ENCODE measurements around the gene OTC.

Gene OTC

DNA sequence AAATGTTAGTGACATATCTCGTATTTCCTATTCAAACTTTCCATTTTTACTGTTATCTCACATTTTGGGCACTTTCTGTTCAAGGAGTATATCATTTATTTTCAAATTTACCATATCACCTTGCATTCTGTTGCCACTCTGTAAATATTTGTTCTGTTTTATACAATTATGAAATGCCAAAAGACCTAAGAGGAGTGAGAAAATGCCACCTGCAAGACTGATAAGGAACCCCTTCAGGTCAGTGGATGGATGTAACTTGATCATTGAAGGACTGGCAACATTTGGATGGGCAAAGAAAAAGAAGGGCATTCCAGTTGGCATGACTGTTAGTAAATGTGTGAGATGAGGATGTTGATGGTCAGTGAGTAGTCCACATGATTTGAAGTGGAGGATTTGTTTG lies 79.1 kb downstream of the OTC start:
- intact Hi-C loops (cut with DNase I; ENCODE audit: low total_unique reads): no loop called here
- H3K36me3 ChIP-seq: no peaks in the 10 kb centered on the region

DNA sequence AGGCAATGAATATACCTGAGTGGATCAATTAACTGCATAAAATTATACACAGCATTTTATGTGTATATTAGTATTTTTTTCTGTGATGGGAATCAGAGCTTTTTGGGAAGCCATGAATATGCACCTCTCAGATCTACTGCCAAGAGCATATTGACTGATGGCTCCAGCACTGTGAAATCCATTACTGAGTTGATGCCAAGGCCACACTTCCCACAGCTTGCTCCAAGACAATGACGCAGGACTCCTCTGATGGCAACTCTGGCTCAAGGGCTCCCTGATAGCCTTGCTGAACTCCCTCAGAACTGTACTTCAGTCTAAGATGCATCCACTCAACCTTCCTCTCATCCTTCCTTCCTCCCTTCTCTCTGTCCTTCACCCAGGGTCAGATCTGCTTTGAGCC lies 82.7 kb downstream of the OTC start:
- no peaks in the 10 kb centered on the region for H3K9me3 ChIP-seq
- intact Hi-C loops (cut with DNase I; ENCODE audit: low total_unique reads): no loop called here
- no peaks in the 10 kb centered on the region for H3K27me3 ChIP-seq
- TF ChIP-seq, protein P1, sequence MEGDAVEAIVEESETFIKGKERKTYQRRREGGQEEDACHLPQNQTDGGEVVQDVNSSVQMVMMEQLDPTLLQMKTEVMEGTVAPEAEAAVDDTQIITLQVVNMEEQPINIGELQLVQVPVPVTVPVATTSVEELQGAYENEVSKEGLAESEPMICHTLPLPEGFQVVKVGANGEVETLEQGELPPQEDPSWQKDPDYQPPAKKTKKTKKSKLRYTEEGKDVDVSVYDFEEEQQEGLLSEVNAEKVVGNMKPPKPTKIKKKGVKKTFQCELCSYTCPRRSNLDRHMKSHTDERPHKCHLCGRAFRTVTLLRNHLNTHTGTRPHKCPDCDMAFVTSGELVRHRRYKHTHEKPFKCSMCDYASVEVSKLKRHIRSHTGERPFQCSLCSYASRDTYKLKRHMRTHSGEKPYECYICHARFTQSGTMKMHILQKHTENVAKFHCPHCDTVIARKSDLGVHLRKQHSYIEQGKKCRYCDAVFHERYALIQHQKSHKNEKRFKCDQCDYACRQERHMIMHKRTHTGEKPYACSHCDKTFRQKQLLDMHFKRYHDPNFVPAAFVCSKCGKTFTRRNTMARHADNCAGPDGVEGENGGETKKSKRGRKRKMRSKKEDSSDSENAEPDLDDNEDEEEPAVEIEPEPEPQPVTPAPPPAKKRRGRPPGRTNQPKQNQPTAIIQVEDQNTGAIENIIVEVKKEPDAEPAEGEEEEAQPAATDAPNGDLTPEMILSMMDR (IDR thresholded peaks at IDR 0.05): no peak
- H3K36me3 ChIP-seq: no peaks in the 10 kb centered on the region
- H3K4me3 ChIP-seq: no peak overlapping the region
- H3K4me1 ChIP-seq: no peaks in the 10 kb centered on the region
- DNase-seq: no peak
- H3K27ac ChIP-seq: no peak overlapping the region

More for the DNA sequence above, 79.1 kb downstream of the OTC start:
- DNase-seq: no peak
- Histone ChIP-seq H3K4me1 (no peaks in the 10 kb centered on the region), H3K27me3 (no peaks in the 10 kb centered on the region), H3K9me3 (no peaks in the 10 kb centered on the region), H3K4me3 (no peak overlapping the region), H3K27ac (no peak overlapping the region)
- TF ChIP-seq, protein P1 (IDR thresholded peaks at IDR 0.05): no peak

DNA sequence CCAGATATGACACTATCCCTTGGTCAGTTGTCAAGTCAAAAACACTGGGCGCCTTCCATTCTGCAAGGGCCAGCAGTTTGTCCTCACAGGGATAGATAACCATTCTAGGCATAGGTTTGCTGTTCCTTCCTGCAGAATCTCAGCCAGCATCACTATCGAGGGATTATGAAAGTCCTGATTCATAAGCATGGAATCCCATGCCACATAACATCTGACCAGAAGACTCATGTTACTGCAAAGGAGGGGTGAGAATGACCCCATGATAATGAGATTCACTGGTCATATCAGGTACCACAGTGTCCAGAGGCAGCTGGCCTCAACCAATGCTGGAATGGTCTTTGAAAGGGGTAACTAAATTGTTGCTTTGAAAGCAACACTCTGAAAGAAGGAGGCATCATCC lies 84.7 kb downstream of the OTC start:
- Histone ChIP-seq H3K4me3 (no peak overlapping the region), H3K4me1 (no peaks in the 10 kb centered on the region), H3K27ac (no peak overlapping the region), H3K27me3 (no peaks in the 10 kb centered on the region), H3K9me3 (no peaks in the 10 kb centered on the region), H3K36me3 (no peaks in the 10 kb centered on the region)
- intact Hi-C loops (cut with DNase I; ENCODE audit: low total_unique reads): no loop called here
- DNase-seq: no peak
- TF ChIP-seq, protein P1 (IDR thresholded peaks at IDR 0.05): no peak

DNA sequence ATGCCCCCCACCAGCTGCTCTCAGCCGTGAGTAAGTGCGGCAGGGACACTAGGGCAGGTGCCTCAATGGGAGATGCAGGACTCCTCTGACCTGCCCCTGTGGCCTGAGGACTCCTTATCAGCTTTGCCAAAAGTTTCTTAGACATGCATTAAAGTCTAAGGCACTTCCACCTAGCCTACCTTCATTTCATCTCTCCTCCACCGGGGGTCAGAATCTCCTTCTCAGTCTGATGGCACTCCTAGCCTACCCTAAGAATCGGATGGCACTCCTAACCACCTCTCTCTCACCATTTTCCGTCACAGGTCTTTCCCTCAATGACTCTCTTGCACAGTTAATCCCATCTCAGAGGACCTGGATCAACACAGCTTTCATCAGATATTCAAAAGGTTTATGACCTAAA lies 85.9 kb downstream of the OTC start:
- DNase-seq: no peak
- no peaks in the 10 kb centered on the region for H3K4me1 ChIP-seq
- no peaks in the 10 kb centered on the region for H3K36me3 ChIP-seq
- H3K27me3 ChIP-seq: no peaks in the 10 kb centered on the region
- TF ChIP-seq, protein P1 (IDR thresholded peaks at IDR 0.05): no peak
- no peak overlapping the region for H3K4me3 ChIP-seq
- no peaks in the 10 kb centered on the region for H3K9me3 ChIP-seq
- intact Hi-C loops (cut with DNase I; ENCODE audit: low total_unique reads): no loop called here
- H3K27ac ChIP-seq: no peak overlapping the region

DNA sequence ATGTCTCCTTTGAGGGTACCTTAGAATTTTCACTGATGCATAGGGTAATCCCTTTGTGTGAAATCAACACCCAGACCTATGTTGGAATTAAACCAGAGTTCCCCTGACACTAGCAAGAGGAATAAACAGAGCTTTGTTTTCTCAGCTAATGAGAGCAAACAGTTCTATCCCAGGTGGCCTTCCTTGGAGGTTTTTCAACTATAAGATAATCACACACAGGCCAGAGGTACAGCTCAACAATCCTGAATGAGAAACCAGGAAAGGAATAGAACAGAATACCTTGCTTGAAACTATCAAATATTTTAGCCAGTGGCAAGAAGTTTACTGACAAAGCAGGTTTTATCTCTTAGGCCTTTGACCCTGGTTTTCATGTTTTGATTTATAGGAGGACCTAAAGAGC lies 100.2 kb downstream of the OTC start:
- no peaks in the 10 kb centered on the region for H3K4me1 ChIP-seq
- no peaks in the 10 kb centered on the region for H3K36me3 ChIP-seq
- H3K27me3 ChIP-seq: no peaks in the 10 kb centered on the region
- intact Hi-C loops (cut with DNase I; ENCODE audit: low total_unique reads): no loop called here
- H3K4me3 ChIP-seq: no peak overlapping the region
- DNase-seq: no peak
- TF ChIP-seq, protein P1 (IDR thresholded peaks at IDR 0.05): no peak
- no peak overlapping the region for H3K27ac ChIP-seq
- H3K9me3 ChIP-seq: peaks cover 0 to 6% (median 0%) of the 10 kb centered on the region in 3 donors

DNA sequence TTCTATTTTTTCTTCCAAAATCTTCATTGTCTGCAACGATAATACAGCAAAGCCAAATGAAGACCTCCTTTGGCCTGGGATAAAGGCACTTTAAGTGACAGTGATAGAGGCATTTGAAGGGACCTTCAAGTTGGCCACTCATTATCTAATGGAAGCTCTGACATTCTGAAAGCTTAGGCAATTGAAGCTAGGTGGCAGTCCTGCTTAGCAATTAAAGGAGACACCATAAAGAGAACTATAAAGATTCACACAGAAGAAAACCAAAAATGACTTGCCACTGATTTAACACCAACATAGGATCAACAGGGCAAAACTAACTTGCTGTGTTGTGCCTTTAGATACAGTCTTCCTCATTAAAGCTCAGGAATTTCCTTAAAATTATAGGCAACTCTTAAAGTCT lies 105.7 kb downstream of the OTC start:
- Histone ChIP-seq H3K4me3 (no peak overlapping the region), H3K27ac (no peak overlapping the region), H3K36me3 (no peaks in the 10 kb centered on the region), H3K9me3 (peaks cover 0 to 6% (median 0%) of the 10 kb centered on the region in 3 donors), H3K27me3 (no peaks in the 10 kb centered on the region), H3K4me1 (no peaks in the 10 kb centered on the region)
- DNase-seq: no peak
- TF ChIP-seq, protein P1 (IDR thresholded peaks at IDR 0.05): no peak
- intact Hi-C loops (cut with DNase I; ENCODE audit: low total_unique reads): no loop called here

Data from tibial artery (tissue), 4 donors.